LNCAP (cell line): ENCODE measurements around the gene ROCK1.

ENCODE experiments used
- CTCF ChIP-seq: fragments of 450-650 bp; IDR thresholded peaks from 2 replicates; pipeline ENCODE4 v1.5.1; 2017; ENCODE audit warnings: mild to moderate bottlenecking

ROCK1 gene

DNA sequence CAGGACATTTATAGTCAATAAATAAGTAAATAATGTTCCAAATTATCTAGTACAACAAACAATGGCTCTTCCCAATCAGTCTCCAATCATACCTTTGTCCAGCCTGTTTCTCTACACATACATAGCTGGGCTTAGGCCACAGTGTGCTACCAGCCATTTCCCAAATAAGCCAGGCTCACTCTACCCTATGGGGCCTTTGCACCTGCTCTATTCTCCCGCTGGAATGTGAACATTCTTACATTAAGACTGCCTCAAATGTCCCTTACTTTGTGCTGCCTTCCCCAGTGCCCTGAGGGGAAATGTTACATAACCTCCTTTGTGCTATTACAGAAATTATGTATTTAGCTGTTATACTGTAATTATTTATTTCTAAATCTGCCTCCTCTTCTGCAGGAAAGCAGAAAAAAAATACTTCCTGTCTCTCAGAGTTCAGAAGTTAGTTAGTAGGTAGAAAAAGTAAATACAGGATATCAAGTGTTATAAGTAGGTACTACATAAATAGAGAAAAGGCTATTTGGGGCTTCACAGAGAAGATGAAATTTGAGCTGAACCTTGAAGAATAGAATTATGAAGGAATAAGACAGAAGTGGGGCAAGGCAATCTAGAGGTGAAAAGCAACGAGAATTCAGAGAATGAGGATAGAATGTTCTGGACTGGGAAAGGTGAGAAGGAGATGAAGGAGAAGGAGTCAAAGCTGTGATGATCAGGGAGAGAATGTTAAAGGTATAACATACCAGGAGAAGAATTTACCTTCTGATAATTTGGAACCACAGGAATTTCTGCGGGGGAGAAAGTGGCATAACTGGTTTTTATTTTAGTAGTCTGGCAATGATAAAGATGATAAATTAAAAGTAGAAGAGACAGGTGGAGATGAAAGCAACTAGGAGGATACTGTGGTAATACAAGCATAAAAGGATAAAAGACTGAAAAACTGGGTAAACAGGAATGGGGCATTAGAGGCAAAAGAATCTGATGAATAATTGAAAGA, 37.0 kb downstream of the ROCK1 start:
- no peak for TF ChIP-seq CTCF

DNA sequence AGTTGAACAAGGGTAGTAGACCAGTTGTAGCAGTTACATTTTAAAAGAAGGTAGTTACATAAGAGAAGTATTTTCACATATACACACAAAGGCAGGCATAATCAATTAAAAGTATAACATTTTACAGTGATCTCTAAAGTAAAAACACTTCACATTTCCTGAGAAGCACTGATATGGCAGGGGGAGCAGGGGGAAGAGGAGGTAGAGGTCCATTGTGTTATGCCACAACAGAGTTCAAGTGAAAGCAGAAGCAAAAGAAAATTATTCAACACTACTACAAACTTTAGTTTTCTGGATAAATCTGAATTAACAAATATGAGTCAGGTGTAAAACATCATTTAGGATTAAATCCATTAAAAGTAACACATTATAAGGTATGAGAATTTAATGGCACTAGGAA, 38.4 kb downstream of the ROCK1 start:
- no peak for TF ChIP-seq CTCF

- no peak for TF ChIP-seq CTCF
These were observed 40.5 kb downstream of the ROCK1 start for GRCh38 chr18:21071071-21071470.

DNA sequence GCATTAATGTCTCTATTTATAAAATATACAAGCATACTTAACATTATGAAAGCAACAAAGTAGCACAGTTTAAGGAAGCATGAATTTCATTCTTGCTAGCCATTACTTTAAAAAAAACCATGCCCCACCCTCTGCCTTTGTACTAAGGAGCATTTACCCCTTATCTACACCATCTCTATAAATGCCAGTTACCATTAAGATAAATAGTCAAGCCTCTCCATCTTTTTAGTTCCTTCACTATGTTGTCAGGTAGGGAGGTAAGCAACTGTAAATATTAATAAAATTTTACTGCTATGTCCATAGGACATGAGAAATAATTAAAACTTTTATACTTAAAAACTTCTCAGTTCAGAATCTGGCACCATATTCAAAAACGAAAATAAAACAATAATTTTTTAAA, 42.1 kb downstream of the ROCK1 start:
- TF ChIP-seq CTCF = no peak

DNA sequence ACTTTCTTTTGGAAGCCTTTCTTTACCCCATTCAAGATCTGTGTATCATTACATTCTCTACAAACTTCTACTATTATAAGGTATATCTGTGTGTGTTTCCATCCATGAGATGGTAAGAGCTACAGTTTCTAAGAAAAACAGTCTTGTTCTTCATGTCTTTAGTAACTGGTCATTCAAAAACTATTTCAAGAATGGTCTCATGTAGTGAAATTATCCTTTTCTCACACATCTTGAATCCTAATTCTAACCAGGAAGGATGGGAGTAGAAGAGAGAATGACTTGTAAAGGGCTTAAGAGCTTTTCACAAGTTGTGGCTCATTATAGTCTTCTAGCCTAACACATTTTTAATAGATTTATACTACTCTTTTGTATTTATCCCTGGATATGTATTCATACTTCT, 47.3 kb downstream of the ROCK1 start:
- no peak for TF ChIP-seq CTCF

- no peak for TF ChIP-seq CTCF
These were observed 48.6 kb downstream of the ROCK1 start for GRCh38 chr18:21063011-21063410.

DNA sequence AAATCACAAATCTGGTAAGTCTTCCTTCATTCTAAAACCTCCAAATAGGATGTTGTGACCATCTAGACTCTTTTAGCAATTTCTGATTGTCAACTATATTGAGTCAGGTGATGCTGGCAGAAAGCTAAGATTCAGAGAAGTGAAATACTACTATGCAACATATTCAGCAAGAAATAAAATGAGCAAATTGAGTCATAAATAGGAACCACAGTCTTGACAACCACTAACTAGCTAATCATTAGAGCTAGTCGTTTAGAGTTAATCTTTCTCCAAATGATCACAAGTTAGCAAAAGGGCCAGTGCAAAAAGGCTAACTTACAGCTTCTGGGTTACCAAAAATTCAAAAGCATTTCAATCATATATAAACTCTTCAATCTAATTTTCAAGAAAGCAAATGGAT, 54.5 kb downstream of the ROCK1 start:
- no peak for TF ChIP-seq CTCF
